Neural progenitor cell (in vitro differentiated cells): ENCODE results near the gene GULP1. TPM values are rescaled to one million over a fixed set of nuclear protein-coding genes. Genes with fewer than 3 reads are reported as not detected.

ENCODE experiments used
- DNase-seq: peaks from one replicate; pipeline ENCODE4 v3.0.0-alpha.2; 2016; ENCODE audit warnings: low spot score
- H2AFZ ChIP-seq: fragments of 200-600 bp; sonication (generic); replicated peaks from 2 replicates; pipeline ENCODE4 v1.6.1; 2016; ENCODE audit warnings: antibody characterized with exemption
- H3F3A ChIP-seq: fragments of 200-600 bp; sonication (generic); 2 replicates; pipeline ENCODE4 v1.6.1; 2016; ENCODE audit warnings: antibody characterized with exemption, low read depth
- H3K27ac ChIP-seq: fragments of 200-600 bp; sonication (generic); 2 replicates; pipeline ENCODE4 v1.5.1; 2016; ENCODE audit warnings: mild to moderate bottlenecking
- H3K27me3 ChIP-seq: fragments of 200-600 bp; sonication (generic); 2 replicates; pipeline ENCODE4 v1.6.1; 2016; ENCODE audit warnings: mild to moderate bottlenecking, moderate library complexity
- H3K36me3 ChIP-seq: fragments of 200-600 bp; sonication (generic); 2 replicates; pipeline ENCODE4 v1.5.1; 2016
- H3K4me1 ChIP-seq: fragments of 200-600 bp; sonication (generic); 2 replicates; pipeline ENCODE4 v1.6.1; 2016; ENCODE audit warnings: mixed run types
- H3K4me2 ChIP-seq: fragments of 200-600 bp; sonication (generic); 2 replicates; pipeline ENCODE4 v1.6.1; 2016
- H3K4me3 ChIP-seq: fragments of 200-600 bp; sonication (generic); 2 replicates; pipeline ENCODE4 v1.5.1; 2016
- H3K79me2 ChIP-seq: fragments of 200-600 bp; sonication (generic); 2 replicates; pipeline ENCODE4 v1.6.1; 2016; ENCODE audit warnings: low read depth
- H3K9ac ChIP-seq: fragments of 200-600 bp; sonication (generic); 2 replicates; pipeline ENCODE4 v1.6.1; 2016
- H3K9me3 ChIP-seq: fragments of 200-600 bp; sonication (generic); 2 replicates; pipeline ENCODE4 v1.5.1; 2016; ENCODE audit warnings: low read depth
- H4K20me1 ChIP-seq: fragments of 200-600 bp; sonication (generic); 2 replicates; pipeline ENCODE4 v1.6.1; 2016; ENCODE audit warnings: low read depth
- H3K27ac Mint-ChIP-seq: 3 replicates; pipeline ENCODE4 v1.8.0; 2021; ENCODE audit warnings: mixed read lengths
- H3K27me3 Mint-ChIP-seq: 2 replicates; pipeline ENCODE4 v1.8.0; 2022; ENCODE audit warnings: low read depth, mild to moderate bottlenecking, inconsistent platforms, moderate library complexity, mixed read lengths; ENCODE audit not compliant: insufficient read depth
- H3K36me3 Mint-ChIP-seq: 3 replicates; pipeline ENCODE4 v1.8.0; 2021; ENCODE audit warnings: mixed read lengths
- H3K4me1 Mint-ChIP-seq: 3 replicates; pipeline ENCODE4 v1.8.0; 2021; ENCODE audit warnings: mixed read lengths
- H3K4me3 Mint-ChIP-seq: 3 replicates; pipeline ENCODE4 v1.8.0; 2021; ENCODE audit warnings: mild to moderate bottlenecking, moderate library complexity, mixed read lengths
- H3K9me3 Mint-ChIP-seq: 3 replicates; pipeline ENCODE4 v1.8.0; 2020; ENCODE audit warnings: mixed read lengths
- EZH2 ChIP-seq: fragments of 200-600 bp; sonication (generic); IDR thresholded peaks from 2 replicates; pipeline ENCODE4 v1.6.1; 2017; ENCODE audit warnings: antibody characterized with exemption, mild to moderate bottlenecking, moderate library complexity
- EZH2phosphoT487 ChIP-seq: fragments of 200-600 bp; sonication (generic); IDR thresholded peaks from 2 replicates; pipeline ENCODE4 v1.6.1; 2017; ENCODE audit warnings: antibody characterized with exemption
- total RNA-seq: library from RNA; depleted of rRNA; stranded (reverse); fragments of >200 nt; gene quantifications from 2 replicates; pipeline ENCODE4 v1.2.3, GENCODE V29; 2015; ENCODE audit warnings: low replicate concordance
- TF ChIP-seq, protein P1 (sequence below): fragments of 200-600 bp; sonication (generic); IDR thresholded peaks from 2 replicates; pipeline ENCODE4 v1.5.1; 2017; ENCODE audit warnings: antibody characterized with exemption, mild to moderate bottlenecking

The GULP1 gene
- total RNA-seq, 1 donor from 2014 or later: 154 TPM

DNA sequence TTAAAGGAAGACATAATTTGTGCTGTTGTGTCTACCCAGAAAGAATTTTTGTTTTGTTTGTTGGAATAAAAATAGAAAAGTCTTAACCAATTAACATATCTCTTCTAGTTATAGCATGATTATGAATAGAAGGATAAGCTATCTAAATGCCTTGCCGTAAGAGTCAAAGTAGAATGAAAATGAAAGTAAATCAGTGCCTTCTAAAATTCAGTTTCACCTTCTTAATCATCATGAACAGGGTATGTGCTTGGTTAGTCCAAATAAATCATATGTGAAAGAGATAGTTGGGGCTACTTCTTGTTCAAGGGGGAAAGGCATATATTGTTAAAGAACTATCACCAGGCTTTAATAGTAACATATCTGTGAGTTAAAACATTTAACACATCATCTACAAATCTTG is 91.5 kb downstream of the GULP1 start:
- Mint-ChIP-seq H3K27me3 (peaks cover 2% of the 10 kb centered on the region), H3K4me3 (no peak overlapping the region), H3K27ac (no peak overlapping the region), H3K36me3 (peaks cover 37% of the 10 kb centered on the region), H3K9me3 (peaks cover 39% of the 10 kb centered on the region), H3K4me1 (no peaks in the 10 kb centered on the region)
- DNase-seq: no peak
- TF ChIP-seq EZH2: no peak
- TF ChIP-seq, protein P1, sequence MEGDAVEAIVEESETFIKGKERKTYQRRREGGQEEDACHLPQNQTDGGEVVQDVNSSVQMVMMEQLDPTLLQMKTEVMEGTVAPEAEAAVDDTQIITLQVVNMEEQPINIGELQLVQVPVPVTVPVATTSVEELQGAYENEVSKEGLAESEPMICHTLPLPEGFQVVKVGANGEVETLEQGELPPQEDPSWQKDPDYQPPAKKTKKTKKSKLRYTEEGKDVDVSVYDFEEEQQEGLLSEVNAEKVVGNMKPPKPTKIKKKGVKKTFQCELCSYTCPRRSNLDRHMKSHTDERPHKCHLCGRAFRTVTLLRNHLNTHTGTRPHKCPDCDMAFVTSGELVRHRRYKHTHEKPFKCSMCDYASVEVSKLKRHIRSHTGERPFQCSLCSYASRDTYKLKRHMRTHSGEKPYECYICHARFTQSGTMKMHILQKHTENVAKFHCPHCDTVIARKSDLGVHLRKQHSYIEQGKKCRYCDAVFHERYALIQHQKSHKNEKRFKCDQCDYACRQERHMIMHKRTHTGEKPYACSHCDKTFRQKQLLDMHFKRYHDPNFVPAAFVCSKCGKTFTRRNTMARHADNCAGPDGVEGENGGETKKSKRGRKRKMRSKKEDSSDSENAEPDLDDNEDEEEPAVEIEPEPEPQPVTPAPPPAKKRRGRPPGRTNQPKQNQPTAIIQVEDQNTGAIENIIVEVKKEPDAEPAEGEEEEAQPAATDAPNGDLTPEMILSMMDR: no peak
- Histone ChIP-seq H3K27me3 (no peaks in the 10 kb centered on the region), H3F3A (no peaks in the 10 kb centered on the region), H4K20me1 (no peaks in the 10 kb centered on the region), H3K79me2 (peaks cover 59% of the 10 kb centered on the region), H3K4me3 (no peak overlapping the region), H3K36me3 (peaks cover 21% of the 10 kb centered on the region), H2AFZ (no peak overlapping the region), H3K4me2 (no peak overlapping the region), H3K4me1 (no peaks in the 10 kb centered on the region), H3K9ac (no peak overlapping the region), H3K9me3 (peaks cover 8% of the 10 kb centered on the region), H3K27ac (no peak overlapping the region)

- no peak overlapping the region for H2AFZ ChIP-seq
- H4K20me1 ChIP-seq: no peaks in the 10 kb centered on the region
- Mint-ChIP-seq H3K4me3 (no peak overlapping the region), H3K9me3 (peaks cover 45% of the 10 kb centered on the region), H3K4me1 (no peaks in the 10 kb centered on the region), H3K27me3 (peaks cover 2% of the 10 kb centered on the region), H3K36me3 (peaks cover 49% of the 10 kb centered on the region), H3K27ac (no peak overlapping the region)
- H3K4me1 ChIP-seq: peaks cover 8% of the 10 kb centered on the region
- peaks cover 21% of the 10 kb centered on the region for H3K36me3 ChIP-seq
- H3K79me2 ChIP-seq: peaks cover 58% of the 10 kb centered on the region
- TF ChIP-seq EZH2 (no peak), EZH2phosphoT487 (no peak)
- TF ChIP-seq, protein P1: no peak
- H3K4me3 ChIP-seq: no peak overlapping the region
- no peak overlapping the region for H3K4me2 ChIP-seq
- no peak overlapping the region for H3K9ac ChIP-seq
- DNase-seq: no peak
- H3K9me3 ChIP-seq: peaks cover 8% of the 10 kb centered on the region
- H3F3A ChIP-seq: no peaks in the 10 kb centered on the region
- no peak overlapping the region for H3K27ac ChIP-seq
- no peaks in the 10 kb centered on the region for H3K27me3 ChIP-seq
Measured at GRCh38 chr2:188385857-188386256, 94.2 kb downstream of the GULP1 start.

DNA sequence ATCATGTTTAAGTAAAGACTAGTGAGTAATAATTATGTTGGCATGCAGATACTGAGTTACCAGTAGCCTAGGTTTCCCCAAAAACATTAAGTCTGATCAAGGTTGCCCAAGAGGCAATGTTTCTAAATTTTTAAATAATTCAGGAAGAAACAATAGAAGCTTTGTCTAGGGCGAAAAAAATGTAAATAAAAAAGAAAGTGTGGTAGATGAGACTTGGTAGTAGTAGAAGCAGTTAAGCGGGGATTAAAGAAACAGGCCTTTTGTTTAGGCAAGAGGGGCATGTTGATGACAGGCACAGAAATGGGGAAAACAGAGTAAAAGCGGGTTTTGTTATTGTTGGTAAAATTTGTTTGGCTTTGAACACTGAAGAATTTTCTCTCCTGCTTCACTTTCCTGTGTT is 97.2 kb downstream of the GULP1 start:
- Histone ChIP-seq H3K36me3 (peaks cover 22% of the 10 kb centered on the region), H3K9ac (no peak overlapping the region), H3K4me3 (no peak overlapping the region), H3K9me3 (peaks cover 8% of the 10 kb centered on the region), H3K27ac (no peak overlapping the region), H3F3A (no peaks in the 10 kb centered on the region), H3K79me2 (peaks cover 59% of the 10 kb centered on the region), H2AFZ (no peak overlapping the region), H4K20me1 (no peaks in the 10 kb centered on the region), H3K27me3 (no peaks in the 10 kb centered on the region), H3K4me2 (no peak overlapping the region), H3K4me1 (peaks cover 8% of the 10 kb centered on the region)
- H3K4me1 Mint-ChIP-seq: no peaks in the 10 kb centered on the region
- TF ChIP-seq, protein P1: no peak
- TF ChIP-seq EZH2: no peak
- no peak for TF ChIP-seq EZH2phosphoT487
- H3K27ac Mint-ChIP-seq: no peak overlapping the region
- peaks cover 2% of the 10 kb centered on the region for H3K27me3 Mint-ChIP-seq
- peaks cover 63% of the 10 kb centered on the region for H3K36me3 Mint-ChIP-seq
- no peak for DNase-seq
- H3K4me3 Mint-ChIP-seq: no peak overlapping the region
- peaks cover 60% of the 10 kb centered on the region for H3K9me3 Mint-ChIP-seq
